SU-DHL-6 (cell line): Measurements from ENCODE around the gene RAPGEF5.

Experiments used
- CTCF ChIP-seq: fragments of 200-600 bp; sonication (generic); IDR thresholded peaks from one replicate; pipeline ENCODE4 v1.5.1; 2017; ENCODE audit warnings: antibody characterized with exemption, mild to moderate bottlenecking, low read length, moderate library complexity; ENCODE audit not compliant: insufficient read depth, poor library complexity, severe bottlenecking
- EZH2phosphoT487 ChIP-seq: fragments of 200-600 bp; sonication (generic), shearing (Covaris generic); conservative IDR thresholded peaks from 2 replicates; pipeline ENCODE4 v1.6.1; 2018; ENCODE audit warnings: mild to moderate bottlenecking, antibody characterized with exemption, low read length, moderate library complexity, mixed read lengths

GRCh38 chr7:22406715-22407114 is 49.8 kb upstream of the RAPGEF5 start:
- TF ChIP-seq CTCF (no peak), EZH2phosphoT487 (no peak)
